Muscle of arm (tissue), 12 donors: Measurements from ENCODE around the gene ENO2. TPM values are rescaled to one million over a fixed set of nuclear protein-coding genes. Genes with fewer than 3 reads are reported as not detected.
"Not testable (repeated sequence)": the region's sequence is repeated elsewhere in the genome, so short reads cannot be mapped to it uniquely, and the experiment has no call there.

Experiments
- DNase-seq: peaks from one replicate; pipeline ENCODE4 v3.0.0-alpha.2; 2013
- polyA plus RNA-seq, 12 donors: library from polyadenylated mRNA; unstranded; fragments of 120-200 nt; gene quantifications; one replicate each; pipeline ENCODE4 v1.2.1, GENCODE V29; 2013; ENCODE audit not compliant: insufficient read length in 12 of 12

Gene ENO2
- polyA plus RNA-seq, 12 donors = 5.1 to 21.8 (median 8.2) TPM; not detected in 1

GRCh38 chr12:6883683-6884082 lies 30.7 kb upstream of the ENO2 start:
- no peak for DNase-seq

- no peak for DNase-seq
These were observed 29.8 kb upstream of the ENO2 start for GRCh38 chr12:6884539-6884938.

- DNase-seq = not testable (repeated sequence)
These were observed 28.0 kb upstream of the ENO2 start for GRCh38 chr12:6886206-6886999.

GRCh38 chr12:6887460-6887859 lies 26.9 kb upstream of the ENO2 start:
- no peak for DNase-seq

- DNase-seq = no peak
These were observed 26.0 kb upstream of the ENO2 start for GRCh38 chr12:6888360-6888759.

GRCh38 chr12:6888794-6889193 lies 25.6 kb upstream of the ENO2 start:
- not testable (repeated sequence) for DNase-seq

GRCh38 chr12:6889775-6890573 lies 24.4 kb upstream of the ENO2 start:
- not testable (repeated sequence) for DNase-seq

GRCh38 chr12:6890789-6891645 lies 23.4 kb upstream of the ENO2 start:
- peak; percentile 97 for DNase-seq

GRCh38 chr12:6891646-6892001 lies 22.8 kb upstream of the ENO2 start:
- DNase-seq = no peak

- not testable (repeated sequence) for DNase-seq
These were observed 21.7 kb upstream of the ENO2 start for GRCh38 chr12:6892683-6893082.

- DNase-seq = no peak
These were observed 20.1 kb upstream of the ENO2 start for GRCh38 chr12:6894321-6894720.

- no peak for DNase-seq
These were observed 17.4 kb upstream of the ENO2 start for GRCh38 chr12:6896846-6897435.

GRCh38 chr12:6899427-6899826 lies 15.0 kb upstream of the ENO2 start:
- no peak for DNase-seq

GRCh38 chr12:6899837-6900519 lies 14.4 kb upstream of the ENO2 start:
- DNase-seq = peak; percentile 36

- no peak for DNase-seq
These were observed 11.9 kb upstream of the ENO2 start for GRCh38 chr12:6902448-6902847.

GRCh38 chr12:6903722-6904121 lies 10.7 kb upstream of the ENO2 start:
- no peak for DNase-seq

- DNase-seq = peak; percentile 98
These were observed 9.8 kb upstream of the ENO2 start, which contains the start of gene LRRC23 for GRCh38 chr12:6904280-6905276. TSS of gene LRRC23 (plus strand) at chr12:6904822. CDS start at chr12:6905634, 812 bp downstream.

- DNase-seq = no peak
These were observed 8.9 kb upstream of the ENO2 start for GRCh38 chr12:6905414-6906040.

GRCh38 chr12:6908141-6908540 lies 6.2 kb upstream of the ENO2 start:
- DNase-seq = not testable (repeated sequence)
